ENCODE measurements around the gene SPDEF.

The SPDEF gene

GRCh38 chr6:34593701-34594100 is 37.6 kb upstream of the SPDEF start:
- DNase-seq (ENCODE audit: low read depth) = no peak
- TF ChIP-seq MYC (IDR thresholded peaks at IDR 0.05; ENCODE audit: low read depth, low read length) = no peak
- TF ChIP-seq POLR2A (IDR thresholded peaks at IDR 0.05; ENCODE audit: extremely low read depth, insufficient read length) = no peak
- no peak for TF ChIP-seq MAX (IDR thresholded peaks at IDR 0.05; ENCODE audit: low read depth, low read length)
- TF ChIP-seq CTCF (IDR thresholded peaks at IDR 0.05; ENCODE audit: low read depth, low read length) = no peak
- no peak overlapping the region for H3K4me3 ChIP-seq (ENCODE audit: low read depth, low read length)

GRCh38 chr6:34592208-34592952 is 36.3 kb upstream of the SPDEF start:
- no peak for TF ChIP-seq MAX (IDR thresholded peaks at IDR 0.05; ENCODE audit: low read depth, low read length)
- TF ChIP-seq POLR2A (IDR thresholded peaks at IDR 0.05; ENCODE audit: extremely low read depth, insufficient read length) = no peak
- no peak for DNase-seq (ENCODE audit: low read depth)
- H3K4me3 ChIP-seq (ENCODE audit: low read depth, low read length) = no peak overlapping the region

- H3K4me3 ChIP-seq (ENCODE audit: low read depth, low read length) = no peak overlapping the region
- DNase-seq (ENCODE audit: low read depth) = no peak
- TF ChIP-seq MYC (IDR thresholded peaks at IDR 0.05; ENCODE audit: low read depth, low read length) = no peak
- no peak for TF ChIP-seq CTCF (IDR thresholded peaks at IDR 0.05; ENCODE audit: low read depth, low read length)
- TF ChIP-seq POLR2A (IDR thresholded peaks at IDR 0.05; ENCODE audit: extremely low read depth, insufficient read length) = no peak
- no peak for TF ChIP-seq MAX (IDR thresholded peaks at IDR 0.05; ENCODE audit: low read depth, low read length)
Measured at GRCh38 chr6:34589691-34590090, 33.6 kb upstream of the SPDEF start.

- no peak for TF ChIP-seq CTCF (IDR thresholded peaks at IDR 0.05; ENCODE audit: low read depth, low read length)
- TF ChIP-seq MAX (IDR thresholded peaks at IDR 0.05; ENCODE audit: low read depth, low read length) = no peak
- no peak for TF ChIP-seq POLR2A (IDR thresholded peaks at IDR 0.05; ENCODE audit: extremely low read depth, insufficient read length)
- TF ChIP-seq MYC (IDR thresholded peaks at IDR 0.05; ENCODE audit: low read depth, low read length) = no peak
- no peak for DNase-seq (ENCODE audit: low read depth)
- H3K4me3 ChIP-seq (ENCODE audit: low read depth, low read length) = no peak overlapping the region
Measured at GRCh38 chr6:34589140-34589539, 33.0 kb upstream of the SPDEF start.

- H3K4me3 ChIP-seq (ENCODE audit: low read depth, low read length) = no peak overlapping the region
- no peak for TF ChIP-seq MYC (IDR thresholded peaks at IDR 0.05; ENCODE audit: low read depth, low read length)
- TF ChIP-seq MAX (IDR thresholded peaks at IDR 0.05; ENCODE audit: low read depth, low read length) = no peak
- no peak for TF ChIP-seq POLR2A (IDR thresholded peaks at IDR 0.05; ENCODE audit: extremely low read depth, insufficient read length)
- no peak for TF ChIP-seq CTCF (IDR thresholded peaks at IDR 0.05; ENCODE audit: low read depth, low read length)
- no peak for DNase-seq (ENCODE audit: low read depth)
Measured at GRCh38 chr6:34587851-34588250, 31.7 kb upstream of the SPDEF start.

- TF ChIP-seq POLR2A (IDR thresholded peaks at IDR 0.05; ENCODE audit: extremely low read depth, insufficient read length) (no peak), MYC (IDR thresholded peaks at IDR 0.05; ENCODE audit: low read depth, low read length) (no peak), MAX (IDR thresholded peaks at IDR 0.05; ENCODE audit: low read depth, low read length) (no peak), CTCF (IDR thresholded peaks at IDR 0.05; ENCODE audit: low read depth, low read length) (no peak)
- DNase-seq (ENCODE audit: low read depth) = no peak
- H3K4me3 ChIP-seq (ENCODE audit: low read depth, low read length) = no peak overlapping the region
Measured at GRCh38 chr6:34587325-34587724, 31.2 kb upstream of the SPDEF start.
